Mesothelial cell of epicardium (in vitro differentiated cells): ENCODE data around the gene FOXR1. TPM values are rescaled to one million over a fixed set of nuclear protein-coding genes. Genes with fewer than 3 reads are reported as not detected.

Experiments used
- DNase-seq, 2 experiments: peaks; one replicate each; pipeline ENCODE4 v3.0.0; 2021; ENCODE audit warnings: low spot score in 2 of 2; ENCODE audit not compliant: unreplicated experiment in 2 of 2
- H3K27ac Mint-ChIP-seq: 2 replicates; pipeline ENCODE4 v1.8.0; 2021; ENCODE audit warnings: mixed read lengths
- H3K27me3 Mint-ChIP-seq: 2 replicates; pipeline ENCODE4 v1.8.0; 2021; ENCODE audit warnings: low read depth, mixed read lengths
- H3K36me3 Mint-ChIP-seq: 2 replicates; pipeline ENCODE4 v1.8.0; 2021; ENCODE audit warnings: mixed read lengths
- H3K4me1 Mint-ChIP-seq: 2 replicates; pipeline ENCODE4 v1.8.0; 2021; ENCODE audit warnings: mixed read lengths
- H3K4me3 Mint-ChIP-seq: 2 replicates; pipeline ENCODE4 v1.8.0; 2021; ENCODE audit warnings: mild to moderate bottlenecking, moderate library complexity, mixed read lengths
- H3K9me3 Mint-ChIP-seq: 2 replicates; pipeline ENCODE4 v1.8.0; 2021; ENCODE audit warnings: mixed read lengths
- total RNA-seq: library from RNA; stranded (reverse); gene quantifications from 3 replicates; pipeline ENCODE4 v1.2.1, GENCODE V29; 2021
- TF ChIP-seq, protein P1 (sequence below): fragments of 200-600 bp; sonication (generic); IDR thresholded peaks from one replicate; pipeline ENCODE4 v1.5.0; 2021; ENCODE audit warnings: antibody characterized with exemption; ENCODE audit not compliant: unreplicated experiment

FOXR1 gene
- total RNA-seq, 1 donor from 2014 or later, result not detected

DNA sequence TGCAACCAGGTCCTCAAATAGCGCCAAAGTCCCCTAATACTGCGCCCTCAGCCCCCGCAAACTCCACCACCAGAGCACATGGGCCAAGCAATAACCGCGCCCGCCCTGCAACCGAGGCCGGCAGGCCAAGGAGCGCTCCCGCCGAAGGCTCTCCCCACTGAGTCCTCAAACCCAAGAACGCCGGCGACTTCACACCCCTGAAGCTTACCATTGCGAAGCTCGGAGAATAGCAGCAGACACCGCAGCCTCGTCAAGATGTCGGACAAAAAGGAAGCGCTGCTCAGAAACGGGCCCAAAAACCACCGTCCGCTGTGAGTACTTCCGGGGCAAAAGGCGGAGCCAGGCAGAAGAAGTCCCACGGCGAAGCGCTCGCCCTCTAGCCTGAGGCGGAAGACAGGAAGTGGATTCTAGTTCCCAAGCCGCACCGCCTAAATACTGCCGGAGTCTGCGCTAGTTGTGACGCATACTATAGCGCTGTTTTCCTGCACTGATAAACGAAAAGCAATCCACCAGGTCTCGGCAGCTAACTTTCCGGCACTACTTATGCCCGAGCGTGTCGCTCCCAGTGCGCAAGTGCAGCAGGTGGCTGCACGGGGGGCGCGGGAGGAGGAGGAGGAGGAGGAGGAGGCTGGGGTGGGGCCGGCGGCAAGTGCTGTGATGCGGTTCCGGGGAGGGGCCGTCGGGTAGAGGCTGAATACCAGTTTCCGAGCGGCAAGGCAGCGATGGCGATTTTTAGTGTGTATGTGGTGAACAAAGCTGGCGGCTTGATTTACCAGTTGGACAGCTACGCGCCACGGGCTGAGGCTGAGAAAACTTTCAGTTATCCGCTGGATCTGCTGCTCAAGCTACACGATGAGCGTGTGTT, 46.7 kb downstream of the FOXR1 start, which contains the start of the genes RPS25 and TRAPPC4:
RPS25 (minus strand) TSS at position 270 of the 865 bp plus-strand sequence; CDS start at position 211, 59 bp downstream.
TRAPPC4 (plus strand) TSS at position 693 of the 865 bp plus-strand sequence; CDS start at position 723, 30 bp downstream.
- Mint-ChIP-seq H3K27me3 (no peaks in the 10 kb centered on the region), H3K27ac (peak within 1 kb of the TSS; percentile 99), H3K36me3 (peaks cover 19% of the 10 kb centered on the region), H3K9me3 (no peaks in the 10 kb centered on the region), H3K4me1 (peaks cover 19% of the 10 kb centered on the region), H3K4me3 (peak within 1 kb of the TSS; percentile 99)
- TF ChIP-seq, protein P1, sequence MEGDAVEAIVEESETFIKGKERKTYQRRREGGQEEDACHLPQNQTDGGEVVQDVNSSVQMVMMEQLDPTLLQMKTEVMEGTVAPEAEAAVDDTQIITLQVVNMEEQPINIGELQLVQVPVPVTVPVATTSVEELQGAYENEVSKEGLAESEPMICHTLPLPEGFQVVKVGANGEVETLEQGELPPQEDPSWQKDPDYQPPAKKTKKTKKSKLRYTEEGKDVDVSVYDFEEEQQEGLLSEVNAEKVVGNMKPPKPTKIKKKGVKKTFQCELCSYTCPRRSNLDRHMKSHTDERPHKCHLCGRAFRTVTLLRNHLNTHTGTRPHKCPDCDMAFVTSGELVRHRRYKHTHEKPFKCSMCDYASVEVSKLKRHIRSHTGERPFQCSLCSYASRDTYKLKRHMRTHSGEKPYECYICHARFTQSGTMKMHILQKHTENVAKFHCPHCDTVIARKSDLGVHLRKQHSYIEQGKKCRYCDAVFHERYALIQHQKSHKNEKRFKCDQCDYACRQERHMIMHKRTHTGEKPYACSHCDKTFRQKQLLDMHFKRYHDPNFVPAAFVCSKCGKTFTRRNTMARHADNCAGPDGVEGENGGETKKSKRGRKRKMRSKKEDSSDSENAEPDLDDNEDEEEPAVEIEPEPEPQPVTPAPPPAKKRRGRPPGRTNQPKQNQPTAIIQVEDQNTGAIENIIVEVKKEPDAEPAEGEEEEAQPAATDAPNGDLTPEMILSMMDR, result no peak
- DNase-seq, result peak; percentile 84 to 89

GRCh38 chr11:119019996-119020395, 48.4 kb downstream of the FOXR1 start:
- Mint-ChIP-seq H3K36me3 (peaks cover 18% of the 10 kb centered on the region), H3K27ac (peak overlapping the region; percentile 99), H3K9me3 (no peaks in the 10 kb centered on the region), H3K4me1 (peaks cover 22% of the 10 kb centered on the region), H3K4me3 (peak overlapping the region; percentile 99), H3K27me3 (no peaks in the 10 kb centered on the region)
- no peak for DNase-seq
- TF ChIP-seq, protein P1, result no peak

GRCh38 chr11:119021631-119022030, 50.1 kb downstream of the FOXR1 start:
- peaks cover 17% of the 10 kb centered on the region for H3K36me3 Mint-ChIP-seq
- TF ChIP-seq, protein P1, result no peak
- H3K9me3 Mint-ChIP-seq, result no peaks in the 10 kb centered on the region
- H3K27me3 Mint-ChIP-seq, result no peaks in the 10 kb centered on the region
- peaks cover 22% of the 10 kb centered on the region for H3K4me1 Mint-ChIP-seq
- H3K27ac Mint-ChIP-seq, result no peak overlapping the region
- H3K4me3 Mint-ChIP-seq, result peak overlapping the region; percentile 24
- DNase-seq, result no peak

GRCh38 chr11:119023741-119024140, 52.2 kb downstream of the FOXR1 start:
- H3K27me3 Mint-ChIP-seq, result no peaks in the 10 kb centered on the region
- peaks cover 20% of the 10 kb centered on the region for H3K36me3 Mint-ChIP-seq
- peaks cover 15% of the 10 kb centered on the region for H3K4me1 Mint-ChIP-seq
- no peak overlapping the region for H3K27ac Mint-ChIP-seq
- DNase-seq, result no peak
- no peaks in the 10 kb centered on the region for H3K9me3 Mint-ChIP-seq
- TF ChIP-seq, protein P1, result no peak
- H3K4me3 Mint-ChIP-seq, result no peak overlapping the region

- no peaks in the 10 kb centered on the region for H3K27me3 Mint-ChIP-seq
- no peak for DNase-seq
- no peaks in the 10 kb centered on the region for H3K9me3 Mint-ChIP-seq
- H3K4me3 Mint-ChIP-seq, result no peak overlapping the region
- H3K4me1 Mint-ChIP-seq, result peaks cover 20% of the 10 kb centered on the region
- peak overlapping the region; percentile 65 for H3K27ac Mint-ChIP-seq
- TF ChIP-seq, protein P1, result no peak
- peaks cover 20% of the 10 kb centered on the region for H3K36me3 Mint-ChIP-seq
These were observed 53.0 kb downstream of the FOXR1 start for GRCh38 chr11:119024430-119025098.
